AG04449 (cell line): ENCODE data around the gene PTPRE.

Source experiments
- CTCF ChIA-PET: fragments of 350-600 bp; formaldehyde crosslinking; extraction: SDS; loops from one replicate; lab custom pipeline; 2021; ENCODE audit warnings: antibody characterized with exemption; lab: Yijun Ruan, JAX
- POLR2A ChIA-PET: fragments of 400-600, 350-600 bp; formaldehyde crosslinking; extraction: SDS; loops from one replicate; lab custom pipeline; 2020; ENCODE audit warnings: antibody characterized with exemption, inconsistent platforms; lab: Yijun Ruan, JAX
- DNase-seq: peaks from one replicate; pipeline ENCODE4 v3.0.0-alpha.2; 2010; ENCODE audit warnings: low read depth, low spot score
- H3K4me3 ChIP-seq: 2 replicates; pipeline ENCODE4 v1.5.1; 2011; ENCODE audit warnings: low read depth, mild to moderate bottlenecking, control low read depth, low read length
- CTCF ChIP-seq: IDR thresholded peaks from one replicate; pipeline ENCODE4 v1.5.1; 2011; ENCODE audit warnings: mild to moderate bottlenecking, moderate library complexity, low read length, control low read depth, inconsistent platforms; ENCODE audit not compliant: insufficient read depth; ENCODE audit errors: missing control alignments

PTPRE gene

DNA sequence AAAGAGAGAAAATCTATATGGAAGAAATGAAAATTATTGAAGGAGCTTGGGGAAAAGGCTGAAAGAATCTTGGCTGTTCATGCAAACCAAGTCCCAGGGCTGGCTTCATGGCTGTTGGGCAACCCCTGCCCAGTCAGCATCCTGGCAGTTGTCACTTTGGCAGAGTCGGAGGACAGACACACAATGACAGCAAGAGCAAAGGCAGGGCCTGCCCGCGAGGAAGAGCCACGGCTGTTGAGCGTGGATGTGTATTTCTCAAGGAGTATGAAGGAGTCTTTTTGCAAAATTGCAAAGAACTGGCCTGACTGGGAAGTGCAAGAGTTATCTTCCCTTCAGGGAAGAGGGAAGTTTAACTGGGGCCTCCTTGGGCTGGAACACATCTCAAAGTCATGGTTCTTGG is 11.7 kb downstream of the PTPRE start:
- CTCF ChIA-PET = no interaction called here
- no peak for DNase-seq
- TF ChIP-seq CTCF = no peak

GRCh38 chr10:127919418-127920271 is 12.7 kb downstream of the PTPRE start:
- H3K4me3 ChIP-seq = no peak overlapping the region
- TF ChIP-seq CTCF = no peak
- no peak for DNase-seq
- ChIA-PET POLR2A (no interaction called here), CTCF (no interaction called here)

More for the DNA sequence above, 11.7 kb downstream of the PTPRE start:
- no peak overlapping the region for H3K4me3 ChIP-seq
- POLR2A ChIA-PET = no interaction called here

GRCh38 chr10:127920306-127921074 is 13.6 kb downstream of the PTPRE start:
- TF ChIP-seq CTCF = no peak
- DNase-seq = no peak
- no peak overlapping the region for H3K4me3 ChIP-seq
- ChIA-PET CTCF (no interaction called here), POLR2A (no interaction called here)

DNA sequence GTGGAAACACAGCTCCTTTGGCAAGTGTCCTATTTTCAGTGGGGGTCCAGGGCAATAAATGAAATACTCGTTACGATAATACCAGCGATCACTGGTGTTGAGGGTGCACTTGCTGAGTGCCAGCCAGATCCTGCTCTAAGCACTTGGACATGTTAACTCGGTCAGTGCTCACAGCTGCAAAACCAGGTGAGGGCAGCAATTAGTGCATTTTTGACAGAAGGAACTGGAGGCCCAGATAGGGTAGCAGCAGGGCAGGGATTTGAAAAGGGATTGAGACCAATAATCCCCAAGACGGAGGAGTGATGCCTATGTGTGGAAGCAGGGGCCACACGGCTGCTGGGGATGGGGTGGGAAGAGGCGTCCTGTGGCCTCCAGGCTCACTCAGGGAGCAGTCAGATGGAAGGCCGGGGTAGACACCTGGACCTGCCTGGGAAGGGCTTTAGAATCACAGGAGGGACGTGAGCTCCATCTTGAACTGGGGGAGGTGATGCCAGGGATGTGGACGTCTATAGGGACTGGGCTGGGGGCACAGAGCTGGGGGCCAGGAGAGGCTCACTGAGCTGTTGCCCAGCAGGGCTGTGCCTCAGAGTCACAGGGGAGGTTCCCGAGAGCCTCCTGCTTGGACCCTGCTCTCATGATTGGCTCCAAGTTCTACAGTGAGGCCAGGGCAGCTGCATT is 14.3 kb downstream of the PTPRE start:
- DNase-seq = no peak
- CTCF ChIA-PET = no interaction called here
- POLR2A ChIA-PET = no interaction called here
- no peak overlapping the region for H3K4me3 ChIP-seq
- no peak for TF ChIP-seq CTCF

GRCh38 chr10:127921753-127922145 is 14.8 kb downstream of the PTPRE start:
- POLR2A ChIA-PET = no interaction called here
- DNase-seq = no peak

More at GRCh38 chr10:127921753-127922145, 14.8 kb downstream of the PTPRE start:
- CTCF ChIA-PET = no interaction called here
- no peak for TF ChIP-seq CTCF
- H3K4me3 ChIP-seq = no peak overlapping the region
